OCI-LY3 (cell line): Measurements from ENCODE around the gene CTNNA3.

Experiments
- H2AFZ ChIP-seq: fragments of 200-600, 300-600 bp; shearing (Covaris generic); 2 replicates; pipeline ENCODE4 v1.6.0; 2014; ENCODE audit warnings: antibody characterized with exemption, low read depth, low read length
- H3K27ac ChIP-seq: fragments of 200-600, 300-600 bp; sonication (generic); 2 replicates; pipeline ENCODE4 v1.5.1; 2014; ENCODE audit warnings: mild to moderate bottlenecking, low read length, moderate library complexity, mixed read lengths
- H3K27me3 ChIP-seq: fragments of 200-600, 300-600 bp; sonication (generic); 2 replicates; pipeline ENCODE4 v1.6.1; 2014; ENCODE audit warnings: low read depth, low read length, mixed read lengths
- H3K36me3 ChIP-seq: fragments of 200-600, 300-600 bp; sonication (generic); replicated peaks from 2 replicates; pipeline ENCODE3; 2014; ENCODE audit warnings: low read depth, low read length, mixed read lengths
- H3K4me1 ChIP-seq: fragments of 300-600, 200-600 bp; sonication (generic); 2 replicates; pipeline ENCODE4 v1.6.1; 2014; ENCODE audit warnings: low read length, mixed read lengths
- H3K4me2 ChIP-seq: fragments of 200-600, 300-600 bp; sonication (generic); 2 replicates; pipeline ENCODE4 v1.6.1; 2014; ENCODE audit warnings: low read length, mixed read lengths
- H3K4me3 ChIP-seq: fragments of 300-600, 200-600 bp; sonication (generic); 2 replicates; pipeline ENCODE4 v1.5.1; 2014; ENCODE audit warnings: antibody characterized with exemption, mild to moderate bottlenecking, low read length, moderate library complexity
- H3K79me2 ChIP-seq: fragments of 300-600, 200-600 bp; shearing (Covaris generic); 2 replicates; pipeline ENCODE4 v1.6.1; 2014; ENCODE audit warnings: mild to moderate bottlenecking, low read length, mixed read lengths
- H3K9ac ChIP-seq: fragments of 300-600, 200-600 bp; shearing (Covaris generic); 2 replicates; pipeline ENCODE4 v1.6.0; 2014; ENCODE audit warnings: mild to moderate bottlenecking, low read length, moderate library complexity
- H3K9me3 ChIP-seq: fragments of 200-600, 300-600 bp; shearing (Covaris generic); 2 replicates; pipeline ENCODE4 v1.6.1; 2014; ENCODE audit warnings: low read length, mixed read lengths; ENCODE audit not compliant: insufficient read depth
- H4K20me1 ChIP-seq: fragments of 200-600, 300-600 bp; sonication (generic); 2 replicates; pipeline ENCODE4 v1.6.1; 2016; ENCODE audit warnings: low read length, mixed read lengths; ENCODE audit not compliant: insufficient read depth
- EZH2phosphoT487 ChIP-seq: fragments of 200-600 bp; shearing (Covaris generic); IDR thresholded peaks from 2 replicates; pipeline ENCODE4 v1.6.1; 2018; ENCODE audit warnings: antibody characterized with exemption, mixed run types, low read depth
- TF ChIP-seq, protein P1 (sequence below): fragments of 200-600, 300-600 bp; sonication (generic); IDR thresholded peaks from 2 replicates; pipeline ENCODE4 v1.5.1; 2014; ENCODE audit warnings: antibody characterized with exemption, low read length, low read depth

CTNNA3 gene

DNA sequence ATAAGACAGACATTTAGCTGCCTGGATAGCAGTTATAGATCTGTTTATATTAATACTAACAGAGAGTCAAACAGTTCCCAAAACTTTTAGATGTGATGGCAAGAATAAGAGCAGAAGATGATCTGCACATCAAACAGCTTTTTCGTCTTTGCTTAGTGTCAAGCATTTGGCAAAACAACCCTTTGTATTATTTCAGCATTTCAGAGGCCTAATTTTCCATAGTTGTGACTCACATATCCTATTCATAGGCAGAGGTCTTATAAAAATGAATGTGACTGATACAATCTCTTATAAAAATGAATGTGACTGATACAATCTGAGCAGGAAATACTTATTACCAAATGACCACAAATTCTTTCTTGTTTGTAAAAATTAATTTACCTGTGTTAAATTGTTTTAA, 699.0 kb downstream of the CTNNA3 start:
- H3K9ac ChIP-seq, result no peak overlapping the region
- no peaks in the 10 kb centered on the region for H3K36me3 ChIP-seq
- no peak overlapping the region for H3K27ac ChIP-seq
- H3K4me1 ChIP-seq, result no peaks in the 10 kb centered on the region
- H3K4me2 ChIP-seq, result no peak overlapping the region
- no peak overlapping the region for H3K4me3 ChIP-seq
- no peak for TF ChIP-seq EZH2phosphoT487
- TF ChIP-seq, protein P1, sequence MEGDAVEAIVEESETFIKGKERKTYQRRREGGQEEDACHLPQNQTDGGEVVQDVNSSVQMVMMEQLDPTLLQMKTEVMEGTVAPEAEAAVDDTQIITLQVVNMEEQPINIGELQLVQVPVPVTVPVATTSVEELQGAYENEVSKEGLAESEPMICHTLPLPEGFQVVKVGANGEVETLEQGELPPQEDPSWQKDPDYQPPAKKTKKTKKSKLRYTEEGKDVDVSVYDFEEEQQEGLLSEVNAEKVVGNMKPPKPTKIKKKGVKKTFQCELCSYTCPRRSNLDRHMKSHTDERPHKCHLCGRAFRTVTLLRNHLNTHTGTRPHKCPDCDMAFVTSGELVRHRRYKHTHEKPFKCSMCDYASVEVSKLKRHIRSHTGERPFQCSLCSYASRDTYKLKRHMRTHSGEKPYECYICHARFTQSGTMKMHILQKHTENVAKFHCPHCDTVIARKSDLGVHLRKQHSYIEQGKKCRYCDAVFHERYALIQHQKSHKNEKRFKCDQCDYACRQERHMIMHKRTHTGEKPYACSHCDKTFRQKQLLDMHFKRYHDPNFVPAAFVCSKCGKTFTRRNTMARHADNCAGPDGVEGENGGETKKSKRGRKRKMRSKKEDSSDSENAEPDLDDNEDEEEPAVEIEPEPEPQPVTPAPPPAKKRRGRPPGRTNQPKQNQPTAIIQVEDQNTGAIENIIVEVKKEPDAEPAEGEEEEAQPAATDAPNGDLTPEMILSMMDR, result no peak
- H3K79me2 ChIP-seq, result no peaks in the 10 kb centered on the region
- H3K27me3 ChIP-seq, result no peaks in the 10 kb centered on the region
- no peaks in the 10 kb centered on the region for H4K20me1 ChIP-seq
- no peaks in the 10 kb centered on the region for H3K9me3 ChIP-seq
- H2AFZ ChIP-seq, result no peak overlapping the region

DNA sequence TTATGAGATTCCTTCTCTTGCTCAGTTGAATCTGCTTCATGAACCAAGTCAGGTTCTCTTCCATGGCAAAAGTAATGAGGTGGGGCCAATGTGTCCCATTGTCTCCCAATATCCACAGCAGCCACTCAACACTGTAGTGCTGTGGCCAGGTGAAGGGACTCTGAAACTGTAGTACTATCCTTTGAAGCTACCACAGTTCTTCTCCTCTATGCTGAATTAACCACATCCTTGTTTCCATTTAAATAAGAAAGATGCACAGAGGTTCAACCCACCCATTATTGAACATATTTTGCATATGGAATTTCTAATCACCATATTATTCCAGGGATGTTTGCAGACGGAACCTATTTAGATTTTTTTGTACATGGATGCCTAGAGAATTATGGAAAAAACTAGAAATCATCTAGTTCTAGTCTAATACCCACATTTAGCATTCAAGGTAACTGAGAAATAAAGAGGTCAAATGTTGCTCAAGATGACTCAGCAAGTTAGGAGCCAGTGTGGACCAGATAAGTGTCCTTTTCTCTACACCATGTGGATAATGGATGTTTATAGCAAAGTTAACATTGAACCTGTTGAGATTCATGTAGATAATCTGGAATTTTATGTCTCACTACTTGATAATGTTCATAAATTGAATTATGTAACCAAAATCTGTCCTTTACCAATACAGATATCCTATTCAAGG, 705.7 kb downstream of the CTNNA3 start:
- no peak for TF ChIP-seq EZH2phosphoT487
- TF ChIP-seq, protein P1, result no peak

DNA sequence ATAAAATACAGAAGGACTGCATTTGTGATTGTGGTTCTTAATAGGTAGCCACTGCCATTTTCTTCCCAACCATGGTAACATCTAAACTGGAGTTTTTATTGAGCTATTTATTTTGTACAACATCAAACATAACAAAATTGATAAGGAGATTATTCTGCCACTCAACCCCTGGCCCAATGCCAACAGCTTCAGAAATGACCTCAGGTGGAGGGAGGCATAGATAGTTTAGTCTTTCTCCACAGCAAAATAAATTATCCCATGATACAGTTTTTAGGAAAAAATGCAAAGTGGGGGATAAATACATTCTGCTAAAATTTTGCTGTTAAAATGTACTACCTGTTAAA, 712.5 kb downstream of the CTNNA3 start:
- peaks cover 41% of the 10 kb centered on the region for H3K4me1 ChIP-seq
- H3K9ac ChIP-seq, result no peak overlapping the region
- peak overlapping the region; percentile 84 for H3K4me2 ChIP-seq
- H3K9me3 ChIP-seq, result no peaks in the 10 kb centered on the region
- no peaks in the 10 kb centered on the region for H3K79me2 ChIP-seq
- H4K20me1 ChIP-seq, result no peaks in the 10 kb centered on the region
- H3K36me3 ChIP-seq, result no peaks in the 10 kb centered on the region
- H3K27ac ChIP-seq, result no peak overlapping the region
- H2AFZ ChIP-seq, result peak overlapping the region; percentile 88
- no peak for TF ChIP-seq EZH2phosphoT487
- TF ChIP-seq, protein P1, result no peak
- H3K27me3 ChIP-seq, result no peaks in the 10 kb centered on the region
- H3K4me3 ChIP-seq, result peak overlapping the region; percentile 71; the same call in 1 of the 2 replicates

More for the DNA sequence above, 705.7 kb downstream of the CTNNA3 start:
- Histone ChIP-seq H3K4me2 (no peak overlapping the region), H3K9me3 (no peaks in the 10 kb centered on the region), H3K4me1 (no peaks in the 10 kb centered on the region), H3K36me3 (no peaks in the 10 kb centered on the region), H4K20me1 (no peaks in the 10 kb centered on the region), H2AFZ (no peak overlapping the region), H3K79me2 (no peaks in the 10 kb centered on the region), H3K27me3 (no peaks in the 10 kb centered on the region), H3K4me3 (no peak overlapping the region), H3K9ac (no peak overlapping the region), H3K27ac (no peak overlapping the region)

DNA sequence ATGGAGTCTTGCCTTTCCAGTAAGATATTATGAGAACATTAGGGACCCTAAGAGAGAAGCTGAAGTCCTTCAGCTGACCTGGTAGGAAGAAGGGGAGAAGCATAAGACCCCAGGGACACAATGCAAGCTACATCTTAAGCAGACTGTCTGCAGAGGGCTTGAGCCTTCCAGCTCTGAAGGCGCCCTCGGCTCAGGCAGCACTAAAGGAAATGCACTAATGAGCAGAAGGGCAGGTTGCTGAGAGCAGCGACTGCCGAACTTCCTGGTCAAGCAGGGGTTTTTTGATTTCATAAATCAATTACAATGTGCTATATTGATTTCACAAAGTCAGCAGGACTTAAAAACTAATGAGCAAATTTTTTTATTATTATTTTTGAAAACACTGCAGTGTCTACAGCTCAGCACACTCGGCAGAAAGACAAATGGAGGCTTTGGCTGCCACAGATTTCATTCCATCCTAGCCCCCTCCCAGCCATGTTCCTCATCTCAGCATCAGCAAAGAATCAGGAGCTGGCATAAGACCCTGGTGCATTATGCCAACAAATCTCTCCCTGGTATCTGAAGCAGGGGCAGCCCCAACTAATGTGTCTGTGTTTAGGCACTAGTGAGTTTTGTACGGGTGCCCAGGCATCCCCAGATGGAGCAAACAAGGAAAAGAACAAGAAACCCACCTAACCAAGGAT, 713.1 kb downstream of the CTNNA3 start:
- Histone ChIP-seq H3K27ac (peak overlapping the region; percentile 37; the same call in 1 of the 2 replicates), H3K9ac (peak overlapping the region; percentile 30), H3K4me2 (peak overlapping the region; percentile 84)

More for the DNA sequence above, 713.1 kb downstream of the CTNNA3 start:
- Histone ChIP-seq H3K27me3 (no peaks in the 10 kb centered on the region), H3K36me3 (no peaks in the 10 kb centered on the region), H3K4me3 (peak overlapping the region; percentile 71), H3K4me1 (peaks cover 41% of the 10 kb centered on the region), H3K79me2 (no peaks in the 10 kb centered on the region), H3K9me3 (no peaks in the 10 kb centered on the region), H4K20me1 (no peaks in the 10 kb centered on the region), H2AFZ (peak overlapping the region; percentile 88)
- TF ChIP-seq, protein P1, result no peak
- no peak for TF ChIP-seq EZH2phosphoT487
